Progenitor cell of endocrine pancreas (in vitro differentiated cells): ENCODE measurements around the gene CCND1. TPM values are rescaled to one million over a fixed set of nuclear protein-coding genes. Genes with fewer than 3 reads are reported as not detected.

Experiments used
- DNase-seq: peaks from one replicate; pipeline ENCODE4 v3.0.0; 2021; ENCODE audit warnings: low spot score; ENCODE audit not compliant: unreplicated experiment
- H3K27ac Mint-ChIP-seq: 2 replicates; pipeline ENCODE4 v1.8.0; 2021; ENCODE audit warnings: mild to moderate bottlenecking, moderate library complexity, mixed read lengths
- H3K27me3 Mint-ChIP-seq: 2 replicates; pipeline ENCODE4 v1.8.0; 2021; ENCODE audit warnings: mixed read lengths
- H3K36me3 Mint-ChIP-seq: 2 replicates; pipeline ENCODE4 v1.8.0; 2022; ENCODE audit warnings: mixed read lengths; ENCODE audit not compliant: insufficient read depth
- H3K4me1 Mint-ChIP-seq: 2 replicates; pipeline ENCODE4 v1.8.0; 2021; ENCODE audit warnings: low read depth, mixed read lengths
- H3K4me3 Mint-ChIP-seq: 2 replicates; pipeline ENCODE4 v1.8.0; 2021; ENCODE audit warnings: low read depth, mild to moderate bottlenecking, moderate library complexity, mixed read lengths
- H3K9me3 Mint-ChIP-seq: 2 replicates; pipeline ENCODE4 v1.8.0; 2021; ENCODE audit warnings: low read depth, mixed read lengths
- total RNA-seq: library from RNA; stranded (reverse); gene quantifications from 2 replicates; pipeline ENCODE4 v1.2.1, GENCODE V29; 2021
- TF ChIP-seq, protein P1 (sequence below): fragments of 200-600 bp; sonication (generic); IDR thresholded peaks from one replicate; pipeline ENCODE4 v1.5.0; 2021; ENCODE audit warnings: antibody characterized with exemption, mild to moderate bottlenecking; ENCODE audit not compliant: unreplicated experiment

CCND1 gene
- total RNA-seq, 1 donor from 2014 or later = 437 TPM

DNA sequence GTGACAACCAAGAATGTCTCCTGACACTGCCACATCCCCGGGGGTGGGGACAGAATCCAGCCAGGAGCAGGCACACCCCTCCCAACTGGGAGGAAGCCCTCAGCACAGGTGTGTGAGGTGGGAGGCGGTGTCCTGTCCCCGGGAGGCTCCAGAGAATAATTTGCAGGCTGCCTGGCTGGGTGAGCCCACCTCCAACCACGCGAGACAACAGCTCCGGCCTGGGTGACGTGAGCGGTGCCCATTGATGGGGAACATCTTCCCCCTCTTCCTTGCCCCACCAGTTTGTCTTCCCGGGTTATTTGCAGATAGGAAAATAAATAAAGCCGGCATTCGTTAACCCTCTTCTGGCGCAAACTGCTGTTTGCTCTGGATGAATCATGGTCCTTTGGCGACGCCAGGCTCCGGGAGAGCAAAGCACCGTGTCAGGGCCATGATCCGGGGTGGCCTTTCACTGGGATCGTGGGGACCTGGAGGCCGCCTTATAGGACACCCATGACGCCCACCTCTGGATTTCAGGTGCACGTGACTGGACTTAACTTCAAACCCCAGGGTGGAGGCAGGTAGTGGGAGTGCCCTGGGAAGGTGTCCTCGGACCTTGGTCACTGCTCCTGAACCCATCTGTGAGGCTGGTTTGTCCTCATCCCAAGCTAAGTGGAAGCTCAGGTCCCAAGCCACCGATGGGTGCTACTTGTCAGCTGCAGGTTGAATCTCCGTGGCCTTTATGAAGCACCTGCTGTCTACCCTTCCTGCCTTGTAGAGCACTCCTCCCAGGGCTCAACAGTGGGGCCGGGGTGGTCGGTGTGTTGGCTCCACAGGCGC lies 13.9 kb downstream of the CCND1 start:
- no peaks in the 10 kb centered on the region for H3K9me3 Mint-ChIP-seq
- no peak for DNase-seq
- H3K27me3 Mint-ChIP-seq = no peaks in the 10 kb centered on the region
- H3K4me3 Mint-ChIP-seq = no peak overlapping the region
- H3K4me1 Mint-ChIP-seq = peaks cover 14% of the 10 kb centered on the region
- TF ChIP-seq, protein P1, sequence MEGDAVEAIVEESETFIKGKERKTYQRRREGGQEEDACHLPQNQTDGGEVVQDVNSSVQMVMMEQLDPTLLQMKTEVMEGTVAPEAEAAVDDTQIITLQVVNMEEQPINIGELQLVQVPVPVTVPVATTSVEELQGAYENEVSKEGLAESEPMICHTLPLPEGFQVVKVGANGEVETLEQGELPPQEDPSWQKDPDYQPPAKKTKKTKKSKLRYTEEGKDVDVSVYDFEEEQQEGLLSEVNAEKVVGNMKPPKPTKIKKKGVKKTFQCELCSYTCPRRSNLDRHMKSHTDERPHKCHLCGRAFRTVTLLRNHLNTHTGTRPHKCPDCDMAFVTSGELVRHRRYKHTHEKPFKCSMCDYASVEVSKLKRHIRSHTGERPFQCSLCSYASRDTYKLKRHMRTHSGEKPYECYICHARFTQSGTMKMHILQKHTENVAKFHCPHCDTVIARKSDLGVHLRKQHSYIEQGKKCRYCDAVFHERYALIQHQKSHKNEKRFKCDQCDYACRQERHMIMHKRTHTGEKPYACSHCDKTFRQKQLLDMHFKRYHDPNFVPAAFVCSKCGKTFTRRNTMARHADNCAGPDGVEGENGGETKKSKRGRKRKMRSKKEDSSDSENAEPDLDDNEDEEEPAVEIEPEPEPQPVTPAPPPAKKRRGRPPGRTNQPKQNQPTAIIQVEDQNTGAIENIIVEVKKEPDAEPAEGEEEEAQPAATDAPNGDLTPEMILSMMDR = no peak
- H3K36me3 Mint-ChIP-seq = peaks cover 17% of the 10 kb centered on the region
- peak overlapping the region; percentile 80 for H3K27ac Mint-ChIP-seq

DNA sequence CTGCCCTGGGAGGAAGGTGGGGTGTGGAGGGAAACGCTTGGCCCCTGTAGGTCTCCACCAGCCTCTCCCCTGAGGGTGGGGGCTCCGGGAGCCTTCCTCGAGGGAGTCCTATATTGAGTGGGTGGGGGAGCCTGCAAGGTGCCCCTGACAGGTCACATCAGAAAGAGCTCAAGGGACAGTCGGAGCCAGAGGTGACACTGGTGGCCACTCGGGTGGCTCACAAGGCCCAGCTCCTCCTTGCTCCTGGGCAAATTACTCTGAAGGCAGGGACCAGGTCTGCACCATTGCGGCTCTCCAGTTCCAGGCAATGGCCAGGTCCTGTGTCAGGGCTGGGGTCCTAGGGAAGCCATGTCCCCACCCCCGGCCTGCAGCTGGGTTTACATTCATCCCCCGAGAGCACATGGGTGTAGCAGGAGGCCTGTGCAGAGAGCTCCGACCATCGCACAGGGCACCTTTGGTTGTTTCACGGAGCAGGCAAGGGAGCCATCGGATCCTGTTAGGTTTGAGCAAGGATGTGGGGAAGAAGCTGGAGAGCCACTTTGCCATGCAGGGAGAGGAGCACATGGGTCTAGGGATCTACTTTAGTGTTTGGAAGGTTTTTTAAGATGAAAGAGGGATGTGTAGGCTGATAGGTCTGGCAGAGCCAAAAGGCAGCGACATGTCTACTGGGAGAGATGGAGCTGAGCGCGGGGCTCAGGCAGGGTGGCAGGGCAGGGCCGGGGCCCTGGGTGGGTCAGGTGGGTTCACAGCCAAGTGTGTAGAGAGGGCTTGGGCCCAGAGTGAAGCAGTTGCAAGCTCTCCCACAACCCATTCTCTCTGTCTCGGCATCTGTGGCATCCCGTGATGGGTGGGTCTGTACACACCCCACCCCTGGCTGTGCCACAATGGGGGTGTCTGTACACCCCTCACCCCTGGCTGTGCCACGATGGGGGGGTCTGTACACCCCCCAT lies 14.8 kb downstream of the CCND1 start:
- TF ChIP-seq, protein P1 = no peak
- H3K4me3 Mint-ChIP-seq = no peak overlapping the region
- H3K27me3 Mint-ChIP-seq = no peaks in the 10 kb centered on the region
- H3K27ac Mint-ChIP-seq = peak overlapping the region; percentile 26
- peaks cover 14% of the 10 kb centered on the region for H3K4me1 Mint-ChIP-seq
- no peaks in the 10 kb centered on the region for H3K9me3 Mint-ChIP-seq
- H3K36me3 Mint-ChIP-seq = peaks cover 17% of the 10 kb centered on the region
- DNase-seq = no peak

DNA sequence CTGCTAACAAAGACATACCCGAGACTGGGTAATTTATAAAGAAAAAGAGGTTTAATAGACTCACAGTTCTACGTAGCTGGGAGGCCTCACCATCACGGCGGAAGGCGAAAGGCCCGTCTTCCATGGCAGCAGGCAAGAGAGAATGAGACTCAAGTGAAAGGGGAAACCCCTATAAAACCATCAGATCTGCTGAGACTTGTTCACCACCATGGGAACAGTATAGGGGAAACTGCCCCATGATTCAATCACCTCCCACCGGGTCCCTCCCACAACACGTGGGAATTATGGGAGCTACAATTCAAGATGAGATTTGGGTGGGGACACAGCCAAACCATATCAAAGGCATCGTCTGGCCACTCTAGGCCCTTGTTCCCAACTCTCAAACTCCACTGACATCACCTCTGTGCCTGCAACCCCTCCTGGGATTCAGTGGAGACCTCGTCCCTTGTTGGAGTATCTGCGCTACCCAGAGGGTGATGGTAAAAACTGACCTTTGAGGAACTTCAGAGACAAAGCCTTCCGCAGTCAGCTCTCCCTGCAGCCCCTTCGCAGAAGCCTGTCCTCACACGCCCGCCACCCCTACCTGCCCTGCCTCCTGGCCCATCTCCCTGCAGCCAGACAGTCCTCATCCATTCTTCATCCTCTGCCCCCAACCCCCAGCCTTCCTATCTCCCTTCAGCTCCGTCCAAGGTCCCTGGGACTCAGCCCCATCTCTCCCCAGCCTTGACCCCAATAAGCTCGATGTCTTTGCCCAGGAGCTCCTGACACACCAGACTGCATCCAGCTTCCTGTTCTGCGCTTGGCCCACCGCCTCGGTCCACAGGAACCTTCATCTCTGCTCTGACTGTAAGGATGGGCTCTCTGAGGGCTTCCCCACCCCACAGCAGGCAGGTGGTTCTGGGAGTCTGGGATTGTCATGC lies 15.8 kb downstream of the CCND1 start:
- no peak for DNase-seq
- Mint-ChIP-seq H3K4me3 (no peak overlapping the region), H3K27ac (peak overlapping the region; percentile 26), H3K9me3 (no peaks in the 10 kb centered on the region), H3K36me3 (peaks cover 14% of the 10 kb centered on the region), H3K4me1 (peaks cover 14% of the 10 kb centered on the region), H3K27me3 (no peaks in the 10 kb centered on the region)
- TF ChIP-seq, protein P1 = no peak

DNA sequence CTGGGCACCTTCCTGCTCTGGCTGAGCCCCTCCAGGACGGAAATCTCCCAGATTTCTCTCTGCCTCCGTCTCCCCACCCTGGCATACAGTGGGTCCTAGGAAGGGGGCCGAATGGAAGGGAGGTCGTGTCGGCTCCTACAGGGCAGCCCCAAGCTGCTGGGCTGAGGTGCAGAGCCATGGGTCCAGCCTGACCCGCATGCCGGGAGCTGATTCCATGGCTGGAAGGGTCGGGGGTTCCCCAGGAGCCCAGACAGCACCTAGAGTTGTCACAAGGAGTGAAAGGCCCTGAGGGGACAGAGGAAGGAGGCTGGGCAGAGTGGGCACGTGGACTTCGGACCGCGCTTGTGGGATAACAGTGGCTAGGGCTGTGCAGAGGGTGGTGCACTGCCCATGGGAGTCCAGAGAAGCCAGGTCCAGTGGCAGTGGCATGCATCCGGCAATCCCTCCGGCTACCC lies 16.5 kb downstream of the CCND1 start:
- H3K27ac Mint-ChIP-seq = peak overlapping the region; percentile 71

More for the DNA sequence above, 16.5 kb downstream of the CCND1 start:
- no peaks in the 10 kb centered on the region for H3K27me3 Mint-ChIP-seq
- H3K9me3 Mint-ChIP-seq = no peaks in the 10 kb centered on the region
- H3K4me1 Mint-ChIP-seq = peaks cover 14% of the 10 kb centered on the region
- TF ChIP-seq, protein P1 = no peak
- no peak overlapping the region for H3K4me3 Mint-ChIP-seq
- H3K36me3 Mint-ChIP-seq = peaks cover 10% of the 10 kb centered on the region
- DNase-seq = no peak
